ENCODE data around the gene ADAR.

- TF ChIP-seq TCF4 (CRISPR knock-in tag; IDR thresholded peaks at IDR 0.05; ENCODE audit: borderline replicate concordance) (no peak), PATZ1 (CRISPR knock-in tag; IDR thresholded peaks at IDR 0.05; ENCODE audit: borderline replicate concordance) (no peak), ZNF8 (CRISPR knock-in tag; IDR thresholded peaks at IDR 0.05) (no peak), CSDC2 (CRISPR knock-in tag; IDR thresholded peaks at IDR 0.05) (no peak), ZNF70 (CRISPR knock-in tag; IDR thresholded peaks at IDR 0.05) (no peak), ZFP30 (CRISPR knock-in tag; IDR thresholded peaks at IDR 0.05) (no peak), ZNF565 (CRISPR knock-in tag; conservative IDR thresholded peaks at IDR 0.05; ENCODE audit: low read depth) (no peak), TSHZ2 (CRISPR knock-in tag; IDR thresholded peaks at IDR 0.05) (no peak), TOX (CRISPR knock-in tag; IDR thresholded peaks at IDR 0.05; ENCODE audit: borderline replicate concordance) (no peak), CREB5 (CRISPR knock-in tag; IDR thresholded peaks at IDR 0.05; ENCODE audit: low read depth) (no peak), BACH2 (CRISPR knock-in tag; IDR thresholded peaks at IDR 0.05; ENCODE audit: borderline replicate concordance) (no peak)
Measured at GRCh38 chr1:154626456-154627256, 18.7 kb upstream of the ADAR start.
